Endometrial microvascular endothelial cells (primary cell): Measurements from ENCODE around the gene SLC9A7. TPM values are rescaled to one million over a fixed set of nuclear protein-coding genes. Genes with fewer than 3 reads are reported as not detected.

Experiments used
- in situ Hi-C: cut with HindIII; loops from 2 replicates; pipeline ENCODE4 v1.10.0; 2017; ENCODE audit warnings: low sequenced_read_pairs, low pct_unique_long_range_greater_than_20kb; ENCODE audit errors: inconsistent ontology term
- total RNA-seq: library from RNA; depleted of rRNA; stranded (reverse); fragments of >200 nt; gene quantifications from one replicate; pipeline ENCODE4 v1.2.3, GENCODE V29; 2015; ENCODE audit errors: inconsistent ontology term

The SLC9A7 gene
- total RNA-seq, 1 donor from 2014 or later = 13.7 TPM

DNA sequence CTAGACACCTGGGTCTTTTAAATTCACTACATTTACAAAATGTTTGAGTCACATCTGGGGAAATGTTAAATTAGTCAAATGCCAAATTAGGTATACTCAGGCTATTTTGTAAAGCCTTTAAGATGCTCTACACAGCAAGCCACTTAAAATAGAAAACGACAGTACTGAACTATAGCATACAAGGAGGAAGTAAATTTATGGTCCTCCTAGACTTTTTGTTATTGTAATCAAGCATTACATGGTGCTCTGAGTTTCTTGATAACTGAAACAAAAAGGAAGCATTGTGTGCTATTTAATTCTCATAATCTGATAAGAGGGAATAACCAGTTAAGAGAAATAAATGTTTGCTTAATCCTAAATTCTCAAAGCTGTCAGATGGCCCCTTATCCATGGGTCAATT, 46.2 kb downstream of the SLC9A7 start:
- in situ Hi-C loops = no loop called here

GRCh38 chrX:46710927-46711623, 47.8 kb downstream of the SLC9A7 start:
- in situ Hi-C loops = no loop called here

- in situ Hi-C loops = no loop called here
These were observed 48.5 kb downstream of the SLC9A7 start for GRCh38 chrX:46710425-46710824.

GRCh38 chrX:46707274-46707965, 51.5 kb downstream of the SLC9A7 start:
- in situ Hi-C loops = no loop called here

DNA sequence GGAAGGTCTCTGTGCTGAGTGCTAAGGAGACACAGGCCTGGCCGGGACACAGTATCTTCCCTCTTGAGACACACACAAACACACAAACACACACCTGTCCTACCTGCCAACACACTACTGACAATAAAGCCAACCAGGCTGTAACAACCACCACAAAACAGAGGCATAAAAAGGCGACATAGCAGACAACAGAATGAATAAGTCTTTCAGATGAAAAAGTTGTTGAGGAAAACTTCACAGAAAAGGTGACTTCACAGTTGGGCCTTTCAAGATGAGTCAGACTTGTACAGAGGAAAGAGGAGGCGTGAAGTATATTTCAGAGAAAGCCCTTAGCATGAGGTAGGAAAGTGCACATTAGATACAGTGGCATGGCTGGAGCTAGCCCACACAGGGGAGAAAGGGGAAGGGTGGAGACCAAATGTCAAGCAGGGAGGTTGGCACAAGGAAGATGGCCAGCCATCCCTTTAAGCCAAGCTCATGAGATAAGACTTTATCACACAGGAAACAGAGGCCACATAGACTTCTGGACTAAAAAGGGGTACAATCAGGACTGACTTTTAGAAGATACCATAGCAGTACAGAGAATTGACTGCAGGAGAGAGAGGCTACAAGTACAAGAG, 54.0 kb downstream of the SLC9A7 start:
- in situ Hi-C loops = no loop called here

- in situ Hi-C loops = no loop called here
These were observed 54.9 kb downstream of the SLC9A7 start for GRCh38 chrX:46703980-46704379.

DNA sequence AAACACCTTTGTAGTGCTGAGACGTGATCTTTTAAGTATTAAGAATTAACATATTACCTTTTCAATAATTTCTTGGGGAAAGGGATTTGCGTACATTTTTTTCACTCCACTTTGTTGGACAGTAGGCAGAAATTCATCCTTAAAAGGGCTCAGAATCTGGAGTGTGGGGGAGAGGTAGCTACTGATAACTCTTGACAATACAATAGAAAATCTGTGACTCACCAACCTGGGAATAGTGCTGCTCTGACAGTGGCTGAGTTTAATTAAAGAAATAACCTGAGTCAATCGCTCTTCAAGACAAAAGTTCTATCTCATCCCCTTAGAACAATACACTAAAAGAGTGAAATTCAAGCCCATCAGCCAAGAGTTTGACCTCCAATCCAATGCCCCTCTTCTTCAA, 60.2 kb downstream of the SLC9A7 start:
- in situ Hi-C loops = no loop called here

DNA sequence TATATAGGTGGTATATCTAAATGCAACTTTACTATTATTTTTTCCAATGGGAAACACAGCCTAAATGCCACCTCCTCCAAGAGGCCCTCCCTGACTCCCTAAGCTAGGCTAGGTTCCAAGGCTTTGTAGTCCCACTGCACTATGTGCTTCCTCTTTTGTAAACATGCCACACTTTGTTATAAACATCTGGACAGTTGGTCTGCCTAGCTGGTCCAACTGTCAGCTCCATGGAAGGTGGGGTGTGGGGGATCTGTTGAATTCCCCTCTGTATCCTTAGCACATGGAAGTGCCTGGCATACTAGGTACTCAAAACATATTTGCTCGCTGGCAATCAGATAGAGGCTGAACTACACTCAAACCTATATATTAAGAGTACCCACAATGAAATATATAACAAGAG, 63.4 kb downstream of the SLC9A7 start:
- in situ Hi-C loops = no loop called here

DNA sequence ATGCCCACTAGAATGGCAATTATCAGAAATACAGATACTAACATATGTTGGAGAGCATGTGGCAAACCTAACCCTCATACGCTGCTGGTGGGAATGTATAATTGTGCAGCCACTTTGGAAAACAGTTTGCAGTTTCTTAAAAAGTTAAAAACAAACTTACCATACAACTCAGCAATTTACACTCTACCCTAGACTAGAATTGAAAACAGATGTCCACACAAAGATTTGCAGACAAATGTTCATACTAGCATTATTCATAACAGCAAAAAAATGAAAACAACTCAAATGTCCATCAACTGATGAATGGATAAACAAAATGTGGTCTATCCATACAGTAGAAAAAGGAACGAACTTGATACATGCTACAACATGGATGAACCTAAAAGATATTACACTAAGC, 64.4 kb downstream of the SLC9A7 start:
- in situ Hi-C loops = no loop called here

DNA sequence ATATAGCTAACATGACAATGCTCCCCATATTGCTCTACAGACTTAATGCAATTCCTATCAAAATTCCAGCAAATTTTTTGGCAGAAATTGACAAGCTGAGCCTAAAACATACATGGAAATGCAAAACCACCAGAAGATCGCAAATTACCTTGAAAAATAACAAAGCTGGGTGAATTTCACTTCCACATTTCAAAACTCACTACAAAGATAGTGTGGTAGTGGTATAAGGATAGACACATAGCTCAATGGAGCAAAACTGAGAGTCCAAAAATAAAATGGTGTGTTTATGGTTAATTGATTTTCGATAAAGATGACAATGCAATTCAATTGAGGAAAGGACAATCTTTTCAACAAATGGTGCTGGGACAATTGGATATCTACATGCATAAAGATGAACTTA, 65.8 kb downstream of the SLC9A7 start:
- in situ Hi-C loops = no loop called here

DNA sequence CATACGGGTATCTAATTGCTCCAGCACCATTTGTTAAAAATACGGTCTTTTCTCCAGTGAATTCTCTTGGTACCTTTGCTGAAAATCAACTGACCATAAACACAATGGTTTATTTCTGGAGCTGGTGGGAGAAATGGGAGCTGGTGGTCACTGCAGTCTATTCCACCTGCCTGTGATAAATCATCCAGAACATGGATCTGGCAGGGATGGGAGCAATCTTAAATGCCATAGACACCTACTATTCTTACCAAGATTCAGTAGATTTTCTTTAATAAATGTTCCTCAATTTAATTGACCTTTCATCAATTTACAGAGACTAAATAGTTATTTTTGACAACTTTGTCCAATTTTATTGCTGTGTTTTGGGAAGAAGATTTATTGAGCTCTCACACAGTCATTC, 68.1 kb downstream of the SLC9A7 start:
- in situ Hi-C loops = no loop called here

GRCh38 chrX:46687619-46688018, 71.3 kb downstream of the SLC9A7 start:
- in situ Hi-C loops = no loop called here

DNA sequence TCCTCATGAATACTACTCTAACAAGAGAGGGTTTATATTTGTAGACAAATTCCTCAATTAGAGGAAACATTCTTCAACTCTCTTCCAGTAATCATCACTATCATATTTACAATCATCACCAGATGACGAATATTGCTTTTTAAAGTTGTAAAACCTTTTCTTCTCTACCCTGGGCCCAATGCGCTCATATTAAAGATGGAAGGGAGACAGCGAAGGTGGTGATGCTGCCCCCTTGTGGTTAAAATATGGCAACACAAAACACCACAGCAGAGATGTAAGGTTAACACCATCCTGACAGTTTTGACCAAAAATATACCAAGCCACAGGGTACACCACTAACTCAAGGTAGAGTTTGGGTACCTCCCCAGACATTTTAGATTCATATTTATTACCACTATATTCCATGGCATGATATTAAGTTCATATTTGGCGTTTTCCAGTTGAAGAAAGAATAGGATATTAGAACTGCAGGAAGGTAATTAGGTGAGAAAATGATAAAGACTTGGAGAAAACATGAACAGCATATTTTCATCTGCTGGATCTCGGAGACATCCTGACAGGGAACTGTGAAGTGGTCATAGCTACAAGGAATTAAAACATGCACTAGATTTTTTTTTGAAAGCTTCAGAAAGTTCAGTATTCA, 72.8 kb downstream of the SLC9A7 start:
- in situ Hi-C loops = no loop called here

DNA sequence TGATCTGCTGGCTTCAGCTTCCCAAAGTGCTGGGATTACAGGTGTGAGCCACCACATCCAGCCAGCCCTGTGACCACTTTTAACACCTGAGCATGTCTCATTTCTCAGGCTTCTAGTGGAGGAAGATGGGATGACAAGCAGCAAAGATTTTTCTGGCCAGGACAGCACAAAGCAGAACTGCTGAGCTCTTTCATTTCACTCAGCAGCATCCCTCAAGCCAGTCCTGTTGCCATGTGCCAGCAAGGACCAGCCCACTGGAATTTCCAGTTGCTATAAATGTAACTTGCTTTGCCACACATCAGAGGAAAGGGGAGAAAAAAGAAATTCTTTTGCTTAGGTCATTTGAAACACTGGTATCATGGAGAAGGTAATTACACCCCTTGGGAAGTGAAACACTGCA, 75.9 kb downstream of the SLC9A7 start:
- in situ Hi-C loops = no loop called here

DNA sequence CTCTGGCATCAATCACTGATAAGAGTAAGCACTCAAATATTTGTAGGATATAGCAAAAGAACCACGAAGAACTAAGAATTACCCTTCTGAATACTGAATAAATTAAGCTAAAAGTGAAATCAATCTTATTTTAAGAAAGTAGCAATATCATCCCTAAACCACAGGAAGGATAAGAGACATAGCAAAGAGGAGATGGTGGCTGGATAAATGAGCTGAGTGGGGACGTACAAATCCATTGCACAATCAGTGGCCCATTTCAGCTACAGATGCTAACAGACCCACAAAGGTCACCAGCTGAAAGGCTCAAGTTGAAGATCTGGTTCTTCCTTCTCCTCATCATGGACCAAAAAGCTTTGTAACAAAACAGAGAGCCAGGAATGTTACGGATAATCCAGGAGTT, 77.1 kb downstream of the SLC9A7 start:
- in situ Hi-C loops = no loop called here

- in situ Hi-C loops = no loop called here
These were observed 80.7 kb downstream of the SLC9A7 start for GRCh38 chrX:46678232-46678631.

DNA sequence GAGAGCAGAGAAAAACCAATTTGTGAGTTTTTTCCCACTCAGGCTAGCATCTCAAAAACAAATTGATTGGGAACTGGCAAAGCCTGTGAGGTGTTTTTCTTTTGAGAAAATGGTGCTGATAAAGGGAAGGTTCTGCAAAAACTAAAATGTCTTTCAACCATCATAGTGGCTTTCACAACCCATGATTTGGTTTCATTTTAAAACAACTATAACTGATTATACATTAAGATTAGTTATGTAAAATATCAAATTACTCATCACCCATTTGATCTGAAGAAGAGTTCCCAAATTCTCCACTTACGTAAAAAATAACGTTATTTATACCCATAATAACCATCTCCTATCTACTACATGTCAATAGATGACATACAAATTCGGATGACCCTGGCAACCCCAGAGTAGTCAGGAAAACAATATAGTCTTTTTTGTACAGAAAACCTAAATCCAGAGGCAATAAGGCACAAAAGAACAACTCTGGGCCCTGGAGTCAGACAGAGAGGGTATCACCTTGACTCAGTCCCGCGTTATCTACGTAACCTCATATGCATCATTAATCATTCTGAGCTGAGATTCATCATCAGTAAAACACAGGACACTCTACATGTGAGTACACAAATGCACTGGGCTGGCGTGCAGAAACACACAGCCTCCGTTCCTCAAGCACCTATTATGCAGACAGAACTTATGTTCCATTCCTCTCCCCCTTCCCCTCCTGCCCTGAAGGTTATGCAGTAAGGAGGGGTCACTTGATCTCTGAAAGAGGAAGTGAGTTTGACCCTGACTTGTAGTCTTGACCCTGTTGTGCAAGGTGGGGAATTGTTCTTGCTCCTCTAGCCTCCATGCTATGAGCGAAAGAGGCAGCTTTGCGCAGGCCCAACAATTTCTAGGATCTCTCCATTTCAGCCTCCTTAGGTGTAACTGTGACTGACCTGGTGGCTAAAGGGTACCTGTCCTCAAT, 82.2 kb downstream of the SLC9A7 start:
- in situ Hi-C loops = no loop called here

- in situ Hi-C loops = no loop called here
These were observed 85.1 kb downstream of the SLC9A7 start for GRCh38 chrX:46673620-46674359.
